NCI-H1930 (cell line): Measurements from ENCODE around the gene TSEN54.

Source experiments
- DNase-seq, 2 experiments: peaks; one replicate each; lab custom pipeline; 2025; lab: John Stamatoyannopoulos, UW

Gene TSEN54

GRCh38 chr17:75544250-75544649 is 27.9 kb downstream of the TSEN54 start:
- no peak for DNase-seq

- no peak for DNase-seq
Measured at GRCh38 chr17:75546181-75546580, 29.9 kb downstream of the TSEN54 start.

GRCh38 chr17:75547091-75547490 is 30.8 kb downstream of the TSEN54 start:
- no peak for DNase-seq

- DNase-seq = no peak
Measured at GRCh38 chr17:75548813-75549212, 32.5 kb downstream of the TSEN54 start.

GRCh38 chr17:75549246-75550138 is 33.2 kb downstream of the TSEN54 start:
- DNase-seq = no peak

GRCh38 chr17:75550139-75550465 is 33.8 kb downstream of the TSEN54 start:
- DNase-seq = no peak

- DNase-seq = no peak
Measured at GRCh38 chr17:75551266-75551665, 34.9 kb downstream of the TSEN54 start.

- no peak for DNase-seq
Measured at GRCh38 chr17:75552425-75553294, 36.3 kb downstream of the TSEN54 start.

GRCh38 chr17:75553295-75554110 is 37.2 kb downstream of the TSEN54 start:
- DNase-seq = no peak

- DNase-seq = no peak
Measured at GRCh38 chr17:75555679-75556153, 39.4 kb downstream of the TSEN54 start.

GRCh38 chr17:75557075-75557851 is 40.9 kb downstream of the TSEN54 start:
- DNase-seq = no peak

GRCh38 chr17:75557852-75558665 is 41.7 kb downstream of the TSEN54 start:
- DNase-seq = no peak

- DNase-seq = no peak
Measured at GRCh38 chr17:75558666-75559530, 42.6 kb downstream of the TSEN54 start.

GRCh38 chr17:75559958-75560533 is 43.7 kb downstream of the TSEN54 start:
- no peak for DNase-seq

- no peak for DNase-seq
Measured at GRCh38 chr17:75561927-75562603, 45.7 kb downstream of the TSEN54 start.

- no peak for DNase-seq
Measured at GRCh38 chr17:75563063-75563758, 46.9 kb downstream of the TSEN54 start.

- no peak for DNase-seq
Measured at GRCh38 chr17:75564195-75564594, 47.9 kb downstream of the TSEN54 start.

- DNase-seq = no peak
Measured at GRCh38 chr17:75565066-75565465, 48.7 kb downstream of the TSEN54 start.
